Measurements from ENCODE around the gene PLCB1. TPM values are rescaled to one million over a fixed set of nuclear protein-coding genes. Genes with fewer than 3 reads are reported as not detected.

Gene PLCB1
- polyA plus RNA-seq, 1 donor (not counting 4 experiments of a cell fraction or from before 2014, with no cell fraction given) = 0.37 TPM

GRCh38 chr20:8633366-8633765 is 501.3 kb downstream of the PLCB1 start:
- Histone ChIP-seq H2AFZ (ENCODE audit: control insufficient read depth, low read length) (no peak overlapping the region), H3K4me1 (ENCODE audit: control insufficient read depth, extremely low read depth, insufficient read depth, low read length) (no peaks in the 10 kb centered on the region), H4K20me1 (ENCODE audit: control insufficient read depth, extremely low read depth, insufficient read depth, low read length) (no peaks in the 10 kb centered on the region), H3K9me3 (ENCODE audit: control insufficient read depth, low read depth, low read length) (no peaks in the 10 kb centered on the region), H3K36me3 (ENCODE audit: control insufficient read depth in 2 of 2, extremely low read depth in 1 of 2, insufficient read depth in 2 of 2, low read length in 2 of 2) (no peaks in the 10 kb centered on the region), H3K27me3 (ENCODE audit: control insufficient read depth, extremely low read depth, insufficient read depth, low read length) (no peaks in the 10 kb centered on the region), H3K9me1 (ENCODE audit: control insufficient read depth, extremely low read depth, insufficient read depth, low read length) (no peaks in the 10 kb centered on the region), H3K79me2 (ENCODE audit: control insufficient read depth, insufficient read depth, low read length) (no peaks in the 10 kb centered on the region), H3K27ac (ENCODE audit: control insufficient read depth, insufficient read depth, low read length) (no peak overlapping the region), H3K4me3 (ENCODE audit: control insufficient read depth in 2 of 3, extremely low read depth in 1 of 3, insufficient read depth in 2 of 3, low read depth in 1 of 3, low read length in 3 of 3) (no peak overlapping the region), H3K4me2 (ENCODE audit: control insufficient read depth, extremely low read depth, insufficient read depth, low read depth, low read length) (no peak overlapping the region), H3K9ac (ENCODE audit: control insufficient read depth, extremely low read depth, insufficient read depth, low read length) (no peak overlapping the region)
- DNase-seq (ENCODE audit: low read depth, low spot score) = no peak
- TF ChIP-seq CTCF (optimal IDR thresholded peaks at IDR 0.05 in 1 of 3, IDR thresholded peaks at IDR 0.05 in 1 of 3, conservative IDR thresholded peaks at IDR 0.05 in 1 of 3; ENCODE audit: extremely low read depth in 1 of 3, insufficient read depth in 2 of 3, low read length in 3 of 3) = no peak
- TF ChIP-seq EZH2 (IDR thresholded peaks at IDR 0.05; ENCODE audit: low read length) = no peak
- dilution Hi-C loops (cut with MboI; ENCODE audit: extremely low pct_ligation_motif_present, low sequenced_read_pairs) = no loop called here
- no peak for FAIRE-seq

- H3K27ac ChIP-seq (ENCODE audit: control insufficient read depth, insufficient read depth, low read length) = no peak overlapping the region
- no peak for FAIRE-seq
Measured at GRCh38 chr20:8635048-8635572, 503.0 kb downstream of the PLCB1 start.

More at GRCh38 chr20:8635048-8635572, 503.0 kb downstream of the PLCB1 start:
- no peak overlapping the region for H3K4me2 ChIP-seq (ENCODE audit: control insufficient read depth, extremely low read depth, insufficient read depth, low read depth, low read length)
- no peaks in the 10 kb centered on the region for H3K27me3 ChIP-seq (ENCODE audit: control insufficient read depth, extremely low read depth, insufficient read depth, low read length)
- dilution Hi-C loops (cut with MboI; ENCODE audit: extremely low pct_ligation_motif_present, low sequenced_read_pairs) = no loop called here
- H3K36me3 ChIP-seq (ENCODE audit: control insufficient read depth in 2 of 2, extremely low read depth in 1 of 2, insufficient read depth in 2 of 2, low read length in 2 of 2) = no peaks in the 10 kb centered on the region
- H3K79me2 ChIP-seq (ENCODE audit: control insufficient read depth, insufficient read depth, low read length) = no peaks in the 10 kb centered on the region
- H3K9me3 ChIP-seq (ENCODE audit: control insufficient read depth, low read depth, low read length) = no peaks in the 10 kb centered on the region
- no peaks in the 10 kb centered on the region for H4K20me1 ChIP-seq (ENCODE audit: control insufficient read depth, extremely low read depth, insufficient read depth, low read length)
- no peaks in the 10 kb centered on the region for H3K4me1 ChIP-seq (ENCODE audit: control insufficient read depth, extremely low read depth, insufficient read depth, low read length)
- TF ChIP-seq CTCF (optimal IDR thresholded peaks at IDR 0.05 in 1 of 3, IDR thresholded peaks at IDR 0.05 in 1 of 3, conservative IDR thresholded peaks at IDR 0.05 in 1 of 3; ENCODE audit: extremely low read depth in 1 of 3, insufficient read depth in 2 of 3, low read length in 3 of 3) = no peak
- no peak for TF ChIP-seq EZH2 (IDR thresholded peaks at IDR 0.05; ENCODE audit: low read length)
- DNase-seq (ENCODE audit: low read depth, low spot score) = no peak
- H3K9ac ChIP-seq (ENCODE audit: control insufficient read depth, extremely low read depth, insufficient read depth, low read length) = no peak overlapping the region
- no peak overlapping the region for H2AFZ ChIP-seq (ENCODE audit: control insufficient read depth, low read length)
- H3K4me3 ChIP-seq (ENCODE audit: control insufficient read depth in 2 of 3, extremely low read depth in 1 of 3, insufficient read depth in 2 of 3, low read depth in 1 of 3, low read length in 3 of 3) = no peak overlapping the region
- H3K9me1 ChIP-seq (ENCODE audit: control insufficient read depth, extremely low read depth, insufficient read depth, low read length) = no peaks in the 10 kb centered on the region

Data from keratinocyte (primary cell).